ENCODE measurements around the gene NINJ2. TPM values are rescaled to one million over a fixed set of nuclear protein-coding genes. Genes with fewer than 3 reads are reported as not detected.
A peak's percentile ranks its signal among the peaks of the same experiment; 100 is the strongest.
"Not testable (repeated sequence)": the region's sequence is repeated elsewhere in the genome, so short reads cannot be mapped to it uniquely, and the experiment has no call there.

NINJ2 gene
- total RNA-seq, 1 experiment from 2014 or later = 5.0 TPM

DNA sequence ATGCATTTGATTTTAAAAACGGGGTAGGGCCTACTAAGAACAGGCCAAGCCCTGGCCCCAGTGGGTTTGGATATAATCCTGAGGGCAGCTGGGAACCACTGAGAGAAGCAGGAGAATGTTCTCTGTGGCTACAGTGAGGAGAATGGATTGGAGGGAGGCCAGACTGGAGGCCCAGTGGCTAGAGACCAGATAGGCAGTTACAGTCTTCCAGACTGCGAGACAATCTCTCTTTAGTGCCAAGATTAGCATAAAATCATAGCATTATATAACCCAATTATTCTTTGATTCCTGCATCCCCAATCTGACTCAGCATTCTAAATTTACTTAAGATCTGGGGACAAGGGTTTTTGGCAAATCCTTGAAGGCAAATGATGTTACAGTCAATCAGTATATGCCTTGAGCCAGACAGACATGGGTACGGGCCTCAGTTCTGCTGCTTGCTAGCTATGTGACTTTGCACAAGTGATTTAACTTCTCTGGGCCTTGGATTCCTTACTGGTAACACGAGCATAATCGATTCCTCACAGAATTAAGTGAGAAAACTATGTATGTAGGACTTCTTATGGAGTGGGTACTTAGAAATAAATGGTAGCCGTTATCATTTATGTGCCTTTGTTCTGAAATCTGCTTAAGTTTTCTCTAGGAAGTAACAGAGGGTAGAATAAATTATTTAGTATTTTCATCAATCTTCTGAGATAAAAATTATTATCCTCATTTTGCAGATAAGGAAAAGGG lies 18.3 kb downstream of the NINJ2 start:
- in situ Hi-C loops (cut with HindIII; ENCODE audit: low sequenced_read_pairs) = no loop called here
- peak; percentile 84 for DNase-seq (ENCODE audit: low spot score)

DNA sequence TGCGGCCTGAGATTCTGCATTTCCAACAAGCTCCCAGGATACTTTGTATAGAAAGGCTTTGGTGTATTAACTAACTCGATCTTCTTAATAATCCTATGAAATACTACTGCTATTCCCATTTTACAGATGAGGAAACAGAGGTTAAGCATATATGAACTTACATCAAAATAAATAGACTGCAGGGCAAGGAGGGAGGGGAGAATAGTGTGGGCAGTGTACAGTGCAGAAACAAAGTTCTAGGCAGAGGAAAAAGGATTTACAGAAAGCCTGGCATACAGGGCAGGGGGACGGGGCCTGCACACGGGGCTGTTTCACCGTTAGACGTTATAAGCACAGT lies 19.0 kb downstream of the NINJ2 start:
- in situ Hi-C loops (cut with HindIII; ENCODE audit: low sequenced_read_pairs) = no loop called here
- no peak for DNase-seq (ENCODE audit: low spot score)

DNA sequence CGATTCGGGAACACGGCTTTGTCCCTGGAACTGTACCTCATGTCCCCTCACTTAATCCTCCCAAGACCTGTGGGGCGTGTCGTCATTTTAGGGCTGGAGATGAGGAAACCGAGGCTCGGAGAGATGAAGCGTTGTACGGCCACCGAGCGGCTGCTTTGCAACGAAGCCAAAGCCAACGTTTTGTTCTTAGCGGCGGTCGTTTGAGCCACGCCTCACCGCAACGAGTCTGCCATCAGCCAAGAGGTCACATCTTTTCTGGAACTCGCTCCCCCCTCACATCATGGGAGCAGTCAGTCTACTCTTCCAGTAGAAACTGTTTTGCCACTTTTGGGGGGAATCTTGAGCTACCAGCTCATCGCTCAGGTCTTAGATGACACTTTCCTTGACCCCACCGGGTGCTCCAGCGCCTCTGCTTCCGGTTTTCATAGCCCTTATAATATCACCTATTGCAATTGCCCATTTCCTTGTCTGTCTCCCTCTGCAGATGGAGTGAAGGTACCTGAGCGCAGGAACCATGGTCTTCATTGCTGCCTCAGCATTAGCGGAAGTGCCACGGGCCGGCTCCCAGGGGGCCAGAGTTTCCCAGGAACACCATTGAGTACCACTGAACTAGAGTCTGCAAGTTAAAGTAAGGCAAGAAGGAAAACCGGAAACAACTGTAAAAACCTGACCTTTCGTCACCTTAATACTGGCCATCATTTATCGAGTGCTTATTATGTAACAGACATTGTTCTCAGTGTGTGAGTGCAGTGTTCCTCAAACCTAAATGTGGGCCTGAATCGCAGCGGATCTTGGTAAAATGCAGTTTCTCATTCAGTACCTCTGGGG lies 19.6 kb downstream of the NINJ2 start:
- no peak for DNase-seq (ENCODE audit: low spot score)
- in situ Hi-C loops (cut with HindIII; ENCODE audit: low sequenced_read_pairs) = no loop called here

DNA sequence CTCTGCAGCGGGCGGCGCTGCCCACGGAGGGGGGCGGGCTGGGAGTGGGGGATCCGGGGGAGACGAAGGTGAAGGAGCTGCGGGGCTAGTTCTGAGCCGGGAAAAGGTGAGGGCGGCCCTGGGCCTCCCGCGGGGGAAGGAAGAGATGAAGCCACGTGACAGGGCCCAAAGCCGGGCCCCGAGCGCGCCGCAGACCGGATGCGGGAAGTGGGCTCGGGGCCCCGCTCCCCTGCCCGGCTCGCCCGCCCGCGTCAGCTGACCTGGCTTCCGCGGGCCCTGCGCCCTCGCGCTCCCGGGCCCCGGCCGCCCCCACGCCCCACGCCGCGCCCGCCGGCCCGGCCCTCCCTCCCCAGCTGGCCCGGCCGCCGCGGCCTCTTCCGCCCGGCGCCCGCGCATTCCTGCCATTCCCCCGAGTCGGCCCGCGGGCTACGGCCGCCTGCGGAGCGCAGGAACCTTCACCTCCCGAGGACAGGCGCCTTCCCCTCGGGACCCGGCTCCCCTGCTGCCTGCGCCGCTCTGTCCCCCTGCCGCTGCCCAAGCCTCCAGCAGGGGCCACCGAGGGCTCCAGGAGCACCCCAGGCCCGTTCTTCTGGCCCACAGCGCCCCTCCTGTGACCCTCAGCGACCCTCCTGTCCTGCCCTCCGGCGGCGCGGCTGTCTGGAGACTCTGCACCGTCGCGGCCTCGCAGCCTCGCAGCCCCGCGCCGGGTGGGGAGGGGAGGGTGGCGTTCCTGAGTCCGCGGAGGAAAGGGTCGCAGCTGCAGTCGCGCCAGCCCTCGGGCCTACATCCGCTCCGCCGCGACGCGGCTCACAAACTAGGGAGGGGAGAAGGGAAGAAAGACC lies 20.4 kb downstream of the NINJ2 start:
- in situ Hi-C loops (cut with HindIII; ENCODE audit: low sequenced_read_pairs) = no loop called here

DNA sequence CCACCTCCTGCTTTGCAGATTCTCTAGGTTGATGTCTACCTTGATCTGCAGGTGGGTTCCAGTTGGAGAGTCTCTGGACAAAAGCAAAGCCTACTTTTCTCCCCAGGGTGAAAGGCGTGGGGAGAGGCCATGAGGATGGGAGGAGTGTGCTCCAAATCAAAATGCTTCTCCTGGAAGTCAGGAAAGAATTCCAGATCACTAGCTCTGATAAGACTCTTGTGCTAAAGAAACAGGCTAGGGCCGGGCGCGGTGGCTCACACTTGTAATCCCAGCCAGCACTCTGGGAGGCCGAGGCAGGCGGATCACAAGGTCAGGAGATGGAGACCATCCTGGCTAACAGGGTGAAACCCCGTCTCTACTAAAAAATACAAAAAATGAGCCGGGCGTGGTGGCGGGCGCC lies 21.9 kb downstream of the NINJ2 start:
- in situ Hi-C loops (cut with HindIII; ENCODE audit: low sequenced_read_pairs); DNase-seq (ENCODE audit: low spot score): not testable (repeated sequence)

More for the DNA sequence above, 20.4 kb downstream of the NINJ2 start:
- peak; percentile 59 for DNase-seq (ENCODE audit: low spot score)

DNA sequence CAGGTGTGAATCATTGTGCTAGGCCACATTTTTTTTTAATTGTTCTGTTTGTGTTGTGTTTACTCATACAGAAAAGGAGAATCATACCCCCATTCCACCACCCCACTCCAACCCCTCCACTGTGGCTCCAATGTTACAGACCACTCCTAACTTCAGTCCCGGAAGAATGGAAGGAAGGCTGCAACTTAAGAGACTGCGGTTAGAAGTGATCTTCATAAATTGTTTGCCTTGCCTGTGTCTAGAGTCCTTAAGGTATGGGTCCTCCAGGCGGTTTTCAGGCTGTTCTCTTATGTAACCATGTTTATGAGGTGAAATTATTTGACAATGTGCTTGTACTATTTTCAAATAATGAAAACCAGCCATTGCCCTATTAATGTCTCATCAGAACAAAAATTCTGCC lies 22.5 kb downstream of the NINJ2 start:
- in situ Hi-C loops (cut with HindIII; ENCODE audit: low sequenced_read_pairs) = no loop called here
- DNase-seq (ENCODE audit: low spot score) = no peak

DNA sequence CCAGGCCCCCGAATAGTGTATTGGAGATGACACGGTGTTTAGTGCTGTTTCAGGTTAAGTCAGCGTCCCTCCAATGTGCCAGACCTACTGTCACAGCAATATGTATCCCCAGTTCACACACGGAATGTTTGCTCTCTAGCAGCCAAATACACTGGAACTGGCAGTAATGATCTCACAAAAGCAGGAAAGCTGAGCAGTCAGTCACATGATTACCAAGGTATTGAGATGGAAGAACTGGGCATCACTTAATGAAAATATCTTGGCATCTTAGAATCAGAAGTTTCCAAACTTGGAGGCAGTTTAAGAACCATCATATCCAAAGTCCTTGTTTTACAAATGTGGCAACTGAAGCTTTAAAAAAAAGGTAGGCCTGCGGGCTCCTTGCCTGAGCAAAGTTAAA lies 23.3 kb downstream of the NINJ2 start:
- in situ Hi-C loops (cut with HindIII; ENCODE audit: low sequenced_read_pairs) = no loop called here
- DNase-seq (ENCODE audit: low spot score) = no peak

DNA sequence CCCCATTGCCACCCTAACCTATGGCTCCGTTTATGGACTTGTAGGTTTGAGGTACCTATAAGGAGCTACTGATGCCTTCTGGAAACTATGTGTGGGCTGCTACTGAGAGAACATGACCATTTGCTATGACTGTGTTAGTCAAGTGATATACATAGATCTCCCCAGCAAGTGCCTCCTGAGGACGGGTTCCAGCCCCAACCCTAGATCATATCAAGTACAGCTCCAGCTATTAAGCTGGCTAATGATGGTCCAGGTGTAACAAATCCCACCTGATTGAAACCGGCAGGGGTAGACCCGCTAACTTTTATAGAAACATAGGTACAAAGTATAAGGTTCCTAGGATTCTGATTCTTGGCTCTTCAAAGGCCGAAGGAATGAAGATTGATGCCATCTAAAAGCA lies 23.7 kb downstream of the NINJ2 start:
- in situ Hi-C loops (cut with HindIII; ENCODE audit: low sequenced_read_pairs) = no loop called here
- DNase-seq (ENCODE audit: low spot score) = no peak

DNA sequence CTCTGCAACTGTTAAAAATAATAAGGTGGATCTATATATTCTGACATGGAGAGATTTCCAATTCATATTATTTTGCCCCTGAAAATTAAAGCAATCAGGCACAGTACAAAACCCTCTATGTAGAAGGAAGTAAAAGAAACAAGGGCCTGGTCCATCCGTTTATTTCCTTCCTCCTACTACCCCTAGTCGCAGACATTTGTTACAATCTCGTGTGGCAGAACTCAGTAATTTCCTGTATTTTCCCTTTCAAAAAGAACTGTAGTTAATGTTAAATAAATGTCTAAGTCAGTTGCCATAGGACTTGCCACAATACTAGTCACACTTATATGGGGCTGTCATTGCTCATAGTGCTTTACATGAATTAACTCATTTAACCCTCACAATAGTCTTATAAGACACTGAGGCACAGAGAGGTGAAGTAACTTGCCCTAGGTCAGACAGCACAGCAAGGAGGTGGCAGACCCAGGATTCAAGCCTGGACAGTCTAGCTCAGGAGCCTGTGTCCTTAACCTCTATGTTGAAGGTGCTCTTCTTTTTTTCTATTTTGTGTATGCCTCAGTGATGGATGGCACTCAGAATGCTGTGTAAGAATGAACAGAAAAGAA lies 24.2 kb downstream of the NINJ2 start:
- in situ Hi-C loops (cut with HindIII; ENCODE audit: low sequenced_read_pairs) = no loop called here

DNA sequence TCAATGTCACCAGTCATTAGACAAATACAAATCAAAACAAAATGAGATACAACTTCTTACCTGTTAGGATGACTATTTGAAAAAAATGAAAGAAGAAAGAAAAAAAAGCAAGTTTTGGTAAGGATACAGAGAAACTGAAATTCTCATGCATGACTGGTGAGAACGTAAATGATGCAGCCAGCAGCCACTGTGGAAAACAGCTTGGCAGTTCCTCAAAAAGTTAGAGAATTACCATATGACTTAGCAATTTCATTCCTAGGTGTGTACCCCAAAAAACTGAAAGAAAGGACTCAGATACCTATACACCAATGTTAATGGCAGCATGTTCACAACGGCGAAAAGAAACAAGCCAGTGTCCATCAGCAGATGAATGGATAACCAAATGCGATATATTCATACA lies 26.6 kb downstream of the NINJ2 start:
- in situ Hi-C loops (cut with HindIII; ENCODE audit: low sequenced_read_pairs) = no loop called here
- no peak for DNase-seq (ENCODE audit: low spot score)

More for the DNA sequence above, 24.2 kb downstream of the NINJ2 start:
- DNase-seq (ENCODE audit: low spot score) = no peak

DNA sequence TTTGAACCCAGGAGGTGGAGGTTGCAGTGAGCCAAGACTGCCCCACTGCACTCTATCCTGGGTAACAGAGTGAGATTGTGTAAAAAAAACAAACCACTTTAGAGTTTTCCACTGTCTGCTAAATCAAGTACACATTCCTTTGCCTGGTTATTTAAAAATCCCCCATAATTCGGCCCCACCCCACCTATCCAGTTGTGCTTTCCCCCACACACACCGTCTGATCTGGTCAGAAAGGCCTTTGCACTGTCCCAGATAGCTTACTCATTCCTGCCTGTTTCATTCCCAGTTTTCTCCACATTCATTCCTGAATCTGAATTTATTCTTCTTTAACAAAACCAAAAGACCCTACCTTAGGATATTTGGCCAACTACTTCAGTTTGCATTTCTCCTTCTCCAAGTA lies 29.5 kb downstream of the NINJ2 start:
- DNase-seq (ENCODE audit: low spot score) = no peak
- in situ Hi-C loops (cut with HindIII; ENCODE audit: low sequenced_read_pairs) = no loop called here

DNA sequence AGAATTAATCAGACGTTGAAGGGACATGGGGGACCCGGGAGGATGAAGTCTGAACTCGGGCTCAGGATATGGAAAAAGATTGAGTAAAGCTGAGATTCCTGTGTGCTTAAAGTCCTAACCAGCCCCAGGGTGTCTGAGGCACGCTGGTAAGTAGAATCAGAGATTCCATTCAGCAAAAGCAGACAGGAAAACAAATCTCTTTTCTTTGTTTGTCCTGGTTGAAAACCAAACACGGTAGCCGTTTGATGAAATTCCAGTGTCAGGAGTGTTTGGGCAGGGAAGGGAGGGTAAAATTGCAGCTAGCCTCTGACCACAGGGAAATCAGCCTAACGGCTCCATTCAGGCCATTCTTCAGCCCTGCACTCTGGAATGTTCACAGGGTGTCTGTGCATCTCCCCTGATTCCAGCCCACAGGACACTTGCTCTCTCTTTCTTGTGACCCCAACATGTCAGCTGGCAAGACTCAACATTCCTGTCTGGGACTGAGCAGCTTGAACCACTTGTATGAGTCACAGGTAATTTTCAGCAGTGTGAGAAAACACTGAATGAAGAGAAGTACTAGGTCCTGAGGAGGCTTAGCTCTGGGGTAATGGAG lies 31.0 kb downstream of the NINJ2 start:
- peak; percentile 59 for DNase-seq (ENCODE audit: low spot score)
- in situ Hi-C loops (cut with HindIII; ENCODE audit: low sequenced_read_pairs) = no loop called here

DNA sequence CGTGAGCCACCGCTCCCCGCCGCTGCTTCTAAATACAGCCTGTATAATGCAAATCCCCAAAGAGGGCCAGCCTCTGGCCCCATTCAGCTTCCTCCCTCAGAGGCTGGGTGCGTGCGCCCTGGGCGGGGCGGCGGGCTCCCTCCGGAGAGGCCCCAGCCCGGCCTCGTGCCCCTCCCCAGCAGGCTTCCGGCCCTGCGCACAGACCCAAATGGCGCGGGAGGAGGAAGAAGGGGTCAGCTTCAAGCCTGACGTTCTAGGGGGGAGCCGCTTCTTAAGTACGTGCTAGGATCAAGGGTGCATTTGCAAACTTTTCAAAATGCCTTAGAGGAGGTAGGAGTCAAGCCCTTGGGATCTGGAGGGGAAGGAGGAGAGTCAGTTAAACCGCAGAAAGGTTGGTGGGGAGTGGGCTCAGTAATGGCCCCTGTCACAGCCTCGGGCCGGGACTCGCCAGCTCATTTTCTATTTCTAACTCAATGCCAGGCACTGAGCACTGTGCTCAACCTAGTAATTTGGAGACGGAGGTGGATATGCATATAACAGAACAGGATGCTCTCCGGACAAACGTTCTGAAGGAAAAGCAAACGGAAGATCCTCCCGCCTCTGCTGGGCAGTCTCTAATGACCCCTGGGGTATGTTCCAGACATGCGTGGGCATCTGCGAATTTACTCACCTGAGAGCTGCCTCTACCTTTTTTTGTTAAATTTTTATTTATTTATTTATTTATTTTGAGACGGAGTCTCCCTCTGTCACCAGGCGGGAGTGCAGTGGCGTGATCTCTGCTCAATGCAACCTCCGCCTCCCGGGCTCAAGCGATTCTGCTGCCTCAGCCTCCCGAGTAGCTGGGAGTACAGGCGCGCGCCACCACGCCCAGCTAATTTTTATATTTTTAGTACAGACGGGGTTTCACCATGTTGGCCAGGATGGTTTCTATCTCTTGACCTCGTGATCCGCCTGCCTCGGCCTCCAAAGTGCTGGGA lies 32.3 kb downstream of the NINJ2 start:
- in situ Hi-C loops (cut with HindIII; ENCODE audit: low sequenced_read_pairs) = no loop called here
- no peak for DNase-seq (ENCODE audit: low spot score)

DNA sequence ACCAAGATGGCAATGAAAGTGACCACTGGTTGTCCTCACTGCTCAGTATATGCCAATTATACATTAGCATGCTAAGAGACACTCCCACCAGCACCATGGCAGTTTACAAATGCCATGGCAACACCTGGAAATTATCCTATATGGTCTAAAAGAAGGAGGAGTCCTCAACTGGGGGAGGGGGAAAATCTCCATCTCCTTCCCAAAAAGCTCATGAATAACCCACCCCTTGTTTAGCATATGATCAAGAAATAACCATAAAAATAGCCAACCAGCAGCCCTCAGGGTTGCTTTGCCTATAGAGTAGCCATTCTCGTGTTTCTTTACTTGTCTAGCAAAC lies 34.5 kb downstream of the NINJ2 start:
- in situ Hi-C loops (cut with HindIII; ENCODE audit: low sequenced_read_pairs); DNase-seq (ENCODE audit: low spot score): not testable (repeated sequence)

DNA sequence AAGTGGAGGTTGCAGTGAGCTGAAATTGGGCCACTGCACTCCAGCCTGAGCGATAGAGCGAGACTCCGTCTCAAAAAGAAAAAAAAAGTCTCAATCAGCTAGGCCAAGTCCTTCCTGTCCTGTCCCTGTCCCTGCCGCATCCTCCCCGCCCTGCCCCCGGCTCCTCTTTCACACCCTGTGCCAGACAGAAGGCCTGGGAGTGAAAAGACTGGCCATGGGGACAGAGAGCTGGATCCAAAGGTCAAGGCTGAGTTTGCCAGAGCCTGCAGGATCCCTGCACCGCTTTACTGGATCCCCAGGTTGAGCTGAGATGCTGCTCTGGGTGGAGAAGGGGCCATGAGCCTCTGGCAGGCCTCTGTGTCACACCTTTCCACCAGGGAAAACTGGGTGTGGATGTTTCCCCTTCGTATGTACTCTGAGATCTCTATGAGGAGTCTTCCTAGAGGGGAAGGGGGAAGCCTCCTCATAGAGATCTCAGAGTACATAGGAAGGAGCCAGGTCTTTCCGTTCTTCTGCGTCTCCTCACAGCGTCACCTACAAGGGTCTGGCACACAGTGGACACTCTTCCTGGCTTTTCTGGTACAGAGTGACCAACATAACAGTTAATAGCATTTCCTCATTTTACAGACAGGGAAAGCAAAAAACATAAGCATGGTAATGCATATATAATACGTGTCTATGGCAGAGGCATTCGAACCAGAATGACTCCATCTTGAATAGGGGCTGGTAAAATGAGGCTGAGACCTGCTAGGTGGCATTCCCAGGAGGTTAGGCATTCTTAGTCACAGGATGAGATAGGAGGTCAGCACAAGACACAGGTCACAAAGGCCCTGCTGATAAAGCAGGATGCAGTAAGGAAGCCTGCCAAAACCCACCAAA lies 35.1 kb downstream of the NINJ2 start:
- no peak for DNase-seq (ENCODE audit: low spot score)
- in situ Hi-C loops (cut with HindIII; ENCODE audit: low sequenced_read_pairs) = no loop called here

DNA sequence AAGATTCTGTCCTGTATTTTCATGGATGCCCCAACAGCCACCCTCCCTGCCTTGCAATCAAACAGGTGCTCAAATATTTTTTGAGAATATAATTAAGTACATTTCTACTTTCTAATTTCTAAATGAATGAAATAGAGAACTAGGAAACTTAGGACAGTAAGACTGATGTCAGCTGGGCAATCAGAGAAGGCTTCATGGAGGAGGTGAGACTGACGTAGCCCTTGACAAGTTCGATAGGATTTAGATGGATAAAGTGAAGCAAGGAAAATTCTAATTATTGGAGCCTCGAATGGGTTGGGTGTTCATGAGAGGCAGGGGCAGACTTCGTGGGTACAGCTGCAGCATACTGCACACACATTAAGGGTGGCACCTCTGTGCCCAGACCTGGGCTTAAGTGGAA lies 36.0 kb downstream of the NINJ2 start:
- no peak for DNase-seq (ENCODE audit: low spot score)
- in situ Hi-C loops (cut with HindIII; ENCODE audit: low sequenced_read_pairs) = no loop called here

DNA sequence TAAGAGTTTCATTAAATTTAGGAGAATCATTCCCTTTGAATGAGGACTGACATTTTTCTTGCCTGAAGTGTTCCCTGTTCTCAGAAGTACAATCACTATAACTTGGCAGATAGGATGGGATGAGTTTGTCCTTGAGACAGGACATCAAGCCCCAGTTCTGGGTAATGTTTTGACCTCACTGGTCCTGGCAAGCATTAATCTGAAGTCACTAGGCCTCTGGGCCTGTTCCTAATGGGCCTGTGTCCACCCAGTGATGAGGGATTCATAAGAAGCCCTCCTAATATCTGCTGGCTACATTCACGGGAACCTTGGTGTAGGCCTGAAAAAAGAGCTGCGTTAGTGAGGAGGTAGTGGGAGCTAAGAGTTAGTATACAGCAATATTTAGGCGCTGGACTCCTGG lies 37.2 kb downstream of the NINJ2 start:
- in situ Hi-C loops (cut with HindIII; ENCODE audit: low sequenced_read_pairs) = no loop called here
- DNase-seq (ENCODE audit: low spot score) = no peak
